Measurements from ENCODE around the gene MRPS7. TPM values are rescaled to one million over a fixed set of nuclear protein-coding genes. Genes with fewer than 3 reads are reported as not detected.
"Not testable (repeated sequence)": the region's sequence is repeated elsewhere in the genome, so short reads cannot be mapped to it uniquely, and the experiment has no call there.

MRPS7 gene
- total RNA-seq, 2 donors from 2014 or later: 72.3 to 80.5 TPM

DNA sequence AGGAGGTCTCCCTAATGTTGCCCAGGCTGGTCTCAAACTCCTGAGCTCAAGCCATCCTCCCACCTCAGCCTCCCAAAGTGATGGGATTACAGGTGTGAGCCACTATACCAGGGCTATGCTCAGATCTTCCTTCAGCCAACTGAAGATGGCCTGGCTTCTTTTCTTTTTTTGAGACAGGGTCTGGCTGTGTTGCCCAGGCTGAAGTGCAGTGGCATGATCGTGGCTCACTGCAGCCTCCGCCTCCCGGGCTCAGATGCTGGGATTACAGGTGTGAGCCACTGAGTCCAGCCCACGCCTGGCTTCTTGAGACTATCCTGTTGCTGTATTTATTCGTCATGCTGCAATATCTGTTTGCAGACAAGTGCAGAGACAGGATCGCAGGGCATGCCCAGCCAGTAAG lies 23.4 kb downstream of the MRPS7 start:
- ATAC-seq (no peak), DNase-seq (ENCODE audit: low spot score in 2 of 2) (no peak)
- Mint-ChIP-seq H3K9me3 (no peaks in the 10 kb centered on the region), H3K27ac (no peak overlapping the region), H3K36me3 (peaks cover 26 to 47% of the 10 kb centered on the region in 2 donors)

DNA sequence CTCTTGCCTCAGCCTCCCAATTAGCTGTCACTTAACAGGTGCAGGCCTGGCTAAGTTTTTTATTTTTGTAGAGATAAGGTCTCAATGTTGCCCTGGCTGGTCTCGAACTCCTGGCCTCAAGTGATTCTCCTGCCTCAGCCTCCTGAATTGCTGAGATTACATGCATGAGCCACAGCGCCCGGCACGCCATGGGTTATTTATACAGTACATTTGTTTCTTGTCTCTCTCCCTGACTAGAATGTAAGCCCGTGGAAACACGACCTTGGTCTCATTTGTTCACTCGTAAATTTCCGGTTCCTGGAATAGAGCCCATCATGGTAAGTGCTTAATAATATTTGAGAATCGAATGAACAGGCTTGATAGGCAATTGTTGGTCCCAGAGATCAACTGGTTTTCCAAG lies 25.5 kb downstream of the MRPS7 start:
- DNase-seq (ENCODE audit: low spot score in 2 of 2) (no peak), ATAC-seq (no peak)
- no peaks in the 10 kb centered on the region for H3K9me3 Mint-ChIP-seq
- H3K27ac Mint-ChIP-seq: peak overlapping the region in 1 of 2 donors; percentile 94
- H3K36me3 Mint-ChIP-seq: peaks cover 26 to 39% of the 10 kb centered on the region in 2 donors

DNA sequence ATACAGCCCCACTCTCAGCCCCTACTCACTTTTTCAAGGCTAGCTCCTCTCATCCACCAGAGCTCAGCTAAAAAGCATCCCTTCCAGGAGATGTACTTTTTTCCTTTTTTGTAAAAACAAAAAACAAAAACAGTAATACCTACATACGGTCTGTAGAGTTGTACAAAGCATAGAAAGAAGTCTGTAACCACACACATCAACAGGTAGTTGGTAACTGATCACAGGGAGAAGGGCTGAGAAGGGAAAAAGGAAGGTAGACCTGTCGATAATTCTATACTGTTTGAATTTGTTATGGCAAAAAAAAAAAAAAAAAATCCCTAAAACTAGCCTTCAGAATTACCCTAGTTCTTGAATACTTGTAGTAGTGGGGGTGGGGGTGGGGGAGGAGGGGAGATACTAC lies 26.7 kb downstream of the MRPS7 start:
- ATAC-seq: no peak
- no peak for DNase-seq (ENCODE audit: low spot score in 2 of 2)
- Mint-ChIP-seq H3K27ac (peak overlapping the region; percentile 94 to 100), H3K36me3 (peaks cover 24 to 35% of the 10 kb centered on the region in 2 donors), H3K9me3 (no peaks in the 10 kb centered on the region)

DNA sequence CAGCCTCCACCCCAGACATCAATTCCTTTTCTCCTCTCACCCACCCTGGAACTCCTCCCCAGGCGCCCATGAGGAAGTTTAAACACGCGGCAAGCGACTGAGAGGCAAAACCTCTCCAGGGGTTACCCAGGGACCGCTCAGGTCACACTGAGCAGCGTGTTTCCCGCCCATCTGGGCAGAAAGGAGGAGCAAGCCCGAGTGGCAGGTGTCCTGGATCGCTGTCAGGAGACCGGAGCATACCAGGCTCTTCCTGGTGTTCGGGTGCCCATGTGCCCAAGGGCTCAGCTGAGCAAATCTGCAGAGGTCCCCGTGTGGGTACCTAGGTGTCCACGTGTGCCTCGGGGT lies 27.1 kb downstream of the MRPS7 start:
- Mint-ChIP-seq H3K27ac (peak overlapping the region; percentile 94 to 100), H3K36me3 (peaks cover 20 to 32% of the 10 kb centered on the region in 2 donors), H3K9me3 (no peaks in the 10 kb centered on the region)
- ATAC-seq: peak; percentile 31 to 38
- peak; percentile 53 to 70 for DNase-seq (ENCODE audit: low spot score in 2 of 2)

DNA sequence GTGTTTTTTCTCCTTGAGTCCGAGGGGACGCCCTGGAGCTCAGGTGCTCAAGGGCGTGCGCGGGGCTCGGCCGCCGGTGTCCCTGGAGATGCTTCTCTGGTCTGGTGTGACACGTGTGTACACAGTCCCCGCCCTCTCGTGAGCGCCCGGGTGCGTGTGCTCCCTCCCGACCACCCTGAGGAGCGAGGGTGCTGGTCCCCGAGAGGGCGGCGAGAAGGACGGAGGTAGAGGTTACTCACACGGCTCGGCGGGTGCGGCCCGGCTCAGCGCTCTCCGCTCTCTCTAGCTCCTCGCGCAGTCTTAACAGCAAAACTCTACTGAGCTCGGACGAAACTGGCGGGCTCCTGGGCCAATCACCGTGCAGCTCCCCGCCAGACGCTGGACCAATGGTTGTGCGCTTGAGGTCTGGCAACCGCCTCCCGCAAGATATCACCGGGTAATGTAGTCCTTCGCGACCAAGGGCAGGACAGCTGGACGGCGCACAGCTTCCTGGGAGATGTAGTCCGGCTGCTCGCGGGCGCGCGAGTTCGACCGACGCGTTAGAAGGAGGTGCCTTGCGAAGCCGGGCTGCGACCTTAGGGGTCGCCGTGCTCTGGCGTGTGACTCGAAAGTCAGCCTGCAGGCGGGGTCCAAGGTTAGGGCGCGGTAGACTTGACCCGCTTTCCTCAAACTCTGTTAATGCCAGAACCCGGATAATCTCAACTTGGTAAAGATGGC lies 27.6 kb downstream of the MRPS7 start, which contains the start of gene SLC25A19:
TSS of gene SLC25A19 (minus strand) at position 319 of the 717 bp plus-strand sequence. CDS start 2,669 bp downstream, outside the sequence.
- ATAC-seq (peak; percentile 94), DNase-seq (ENCODE audit: low spot score in 2 of 2) (peak; percentile 93 to 98)
- peak within 1 kb of the TSS; percentile 94 to 100 for H3K27ac Mint-ChIP-seq
- H3K36me3 Mint-ChIP-seq: peaks cover 20 to 31% of the 10 kb centered on the region in 2 donors
- no peaks in the 10 kb centered on the region for H3K9me3 Mint-ChIP-seq

DNA sequence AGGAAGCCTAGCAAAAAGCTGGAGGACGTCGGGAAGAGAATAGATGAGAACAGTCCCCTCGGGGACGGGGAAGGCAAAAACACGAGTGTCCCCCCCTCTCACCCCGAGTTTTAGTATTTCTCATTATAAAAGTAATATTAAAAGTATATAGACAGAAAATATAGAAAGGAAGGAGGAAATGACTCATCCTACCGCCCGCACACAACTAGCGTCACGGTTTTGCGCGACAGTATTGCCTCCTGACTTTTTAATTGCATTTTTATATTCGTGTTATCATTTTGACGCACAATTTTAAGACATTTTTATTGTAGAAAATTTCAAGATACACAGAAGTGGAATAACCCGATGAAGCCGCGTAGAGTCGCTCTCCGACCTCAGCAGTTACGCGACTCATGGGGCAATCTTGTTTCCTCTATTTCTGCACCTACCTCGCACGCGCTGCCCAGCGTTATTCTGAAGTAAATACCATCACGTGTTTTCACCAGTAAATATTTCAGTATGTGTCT lies 28.2 kb downstream of the MRPS7 start:
- peak overlapping the region; percentile 94 to 100 for H3K27ac Mint-ChIP-seq
- peak; percentile 21 to 30 for ATAC-seq
- H3K9me3 Mint-ChIP-seq: no peaks in the 10 kb centered on the region
- no peak for DNase-seq (ENCODE audit: low spot score in 2 of 2)
- H3K36me3 Mint-ChIP-seq: peaks cover 20 to 31% of the 10 kb centered on the region in 2 donors

DNA sequence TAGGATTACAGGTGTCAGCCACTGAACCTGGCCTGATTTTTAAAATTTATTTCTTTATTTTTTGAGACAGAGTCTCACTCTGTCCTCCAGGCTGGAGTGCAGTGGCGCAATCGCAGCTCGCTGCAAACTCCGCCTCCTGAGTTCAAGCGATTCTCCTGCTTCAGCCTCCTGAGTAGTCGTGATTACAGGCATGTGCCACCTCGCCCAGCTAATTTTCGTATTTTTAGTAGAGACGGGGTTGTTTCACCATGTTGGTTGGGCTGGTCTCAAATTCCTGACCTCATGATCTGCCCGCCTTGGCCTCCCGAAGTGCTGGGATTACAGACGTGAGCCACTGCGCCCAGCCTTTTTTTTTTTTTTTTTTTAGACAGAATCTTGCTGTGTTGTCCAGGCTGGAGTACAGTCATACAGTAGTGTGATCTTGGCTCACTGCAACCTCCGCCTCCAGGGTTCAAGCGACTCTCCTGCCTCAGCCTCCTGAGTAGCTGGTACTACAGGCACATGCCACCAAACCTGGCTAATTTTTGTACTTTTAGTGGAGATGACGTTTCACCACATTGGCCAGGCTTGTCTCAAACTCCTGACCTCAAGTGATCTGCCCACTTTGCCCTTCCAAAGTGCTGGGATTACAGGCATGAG lies 31.2 kb downstream of the MRPS7 start:
- not testable (repeated sequence) for DNase-seq (ENCODE audit: low spot score in 2 of 2); H3K9me3 Mint-ChIP-seq; ATAC-seq
- H3K36me3 Mint-ChIP-seq: peaks cover 6 to 13% of the 10 kb centered on the region in 2 donors
- peak overlapping the region; percentile 14 to 32 for H3K27ac Mint-ChIP-seq

DNA sequence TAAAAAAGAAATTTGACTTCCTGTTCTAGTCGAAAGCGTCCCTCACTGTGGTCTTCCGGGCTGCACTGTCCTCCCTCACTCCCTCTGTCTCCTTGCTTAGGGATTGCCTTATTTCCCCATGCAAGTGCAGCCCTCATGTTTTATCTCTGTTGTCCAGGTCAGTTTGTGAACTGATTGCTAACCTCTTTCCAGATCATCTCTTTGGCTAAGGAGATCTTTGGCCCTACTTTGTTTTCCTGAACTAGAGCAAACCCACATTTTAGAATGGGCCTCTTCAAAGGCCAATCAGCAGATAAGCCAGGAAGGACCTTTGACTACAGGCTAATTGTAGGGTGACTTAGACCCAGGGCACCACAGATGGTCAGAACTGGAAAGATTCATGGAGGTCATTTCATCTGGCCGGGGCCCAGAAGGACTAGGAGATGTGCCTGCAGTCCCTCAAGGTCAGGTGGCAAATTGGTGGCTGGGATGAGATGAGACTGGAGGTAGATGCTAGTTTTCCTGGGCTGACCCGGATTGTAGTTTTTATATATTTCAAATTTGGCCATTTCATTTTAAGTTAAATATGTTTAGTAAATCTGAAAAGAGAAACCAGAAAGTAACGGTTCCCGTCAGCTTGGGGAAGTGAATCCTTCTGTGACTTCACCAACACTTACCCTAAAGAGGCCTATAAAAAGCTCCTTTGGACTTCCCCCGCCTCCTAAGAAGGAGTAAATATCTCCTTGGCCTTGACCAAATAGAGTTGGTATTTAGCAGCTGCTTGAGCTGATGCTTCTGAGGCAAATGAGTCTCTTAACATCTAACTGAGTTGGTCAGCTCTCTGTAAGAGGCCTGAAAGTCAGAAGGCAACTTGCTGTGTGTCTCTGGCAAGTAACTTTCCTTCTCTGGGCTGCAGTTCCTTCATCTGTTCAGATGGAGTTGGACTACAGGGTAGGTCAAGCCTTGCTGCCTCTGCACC lies 33.8 kb downstream of the MRPS7 start:
- DNase-seq (ENCODE audit: low spot score in 2 of 2): peak in 1 of 2 donors; percentile 40
- Mint-ChIP-seq H3K9me3 (no peaks in the 10 kb centered on the region), H3K36me3 (no peaks in the 10 kb centered on the region), H3K27ac (peak overlapping the region; percentile 69 to 95)
- peak; percentile 84 to 89 for ATAC-seq

DNA sequence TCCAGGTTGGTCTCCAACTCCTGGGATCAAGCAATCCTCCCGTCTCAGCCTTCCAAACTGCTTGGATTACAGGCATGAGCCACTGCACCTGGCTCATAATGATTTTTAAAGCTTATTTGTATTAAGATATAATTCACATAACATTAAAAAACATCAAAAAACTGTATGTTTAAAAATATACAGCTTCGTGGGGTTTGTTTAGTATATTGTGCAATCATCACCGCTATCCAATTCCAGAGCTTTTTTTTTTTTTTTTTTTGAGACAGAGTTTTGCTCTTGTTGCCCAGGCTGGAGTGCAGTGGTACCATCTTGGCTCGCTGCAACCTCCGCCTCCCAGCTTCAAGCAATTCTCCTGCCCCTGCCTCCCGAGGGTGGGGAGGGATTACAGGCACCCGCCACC lies 38.6 kb downstream of the MRPS7 start:
- H3K36me3 Mint-ChIP-seq: no peaks in the 10 kb centered on the region
- H3K27ac Mint-ChIP-seq: no peak overlapping the region
- no peak for DNase-seq (ENCODE audit: low spot score in 2 of 2)
- H3K9me3 Mint-ChIP-seq: no peaks in the 10 kb centered on the region
- ATAC-seq: no peak

DNA sequence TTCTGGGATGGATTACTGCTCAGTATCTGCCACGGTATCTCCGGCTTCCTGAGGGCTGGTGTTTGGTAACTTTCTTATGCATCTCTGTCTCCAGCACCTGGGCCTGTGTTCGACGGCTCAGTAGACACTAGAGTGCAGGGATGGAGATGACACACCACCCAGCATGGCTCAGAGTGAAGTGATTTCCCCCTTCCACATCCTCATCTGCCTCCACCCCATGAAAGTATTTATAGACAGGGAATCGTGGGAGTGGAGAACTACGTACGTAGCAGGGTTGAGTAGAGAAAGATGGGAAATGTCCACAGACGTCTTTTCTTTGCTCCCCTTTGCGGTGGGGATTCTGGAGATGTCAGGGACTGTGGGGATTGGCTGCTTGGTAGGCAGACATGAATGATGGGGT lies 39.4 kb downstream of the MRPS7 start:
- ATAC-seq (no peak), DNase-seq (ENCODE audit: low spot score in 2 of 2) (no peak)
- Mint-ChIP-seq H3K27ac (peak overlapping the region in 1 of 2 donors; percentile 70), H3K36me3 (no peaks in the 10 kb centered on the region), H3K9me3 (no peaks in the 10 kb centered on the region)

DNA sequence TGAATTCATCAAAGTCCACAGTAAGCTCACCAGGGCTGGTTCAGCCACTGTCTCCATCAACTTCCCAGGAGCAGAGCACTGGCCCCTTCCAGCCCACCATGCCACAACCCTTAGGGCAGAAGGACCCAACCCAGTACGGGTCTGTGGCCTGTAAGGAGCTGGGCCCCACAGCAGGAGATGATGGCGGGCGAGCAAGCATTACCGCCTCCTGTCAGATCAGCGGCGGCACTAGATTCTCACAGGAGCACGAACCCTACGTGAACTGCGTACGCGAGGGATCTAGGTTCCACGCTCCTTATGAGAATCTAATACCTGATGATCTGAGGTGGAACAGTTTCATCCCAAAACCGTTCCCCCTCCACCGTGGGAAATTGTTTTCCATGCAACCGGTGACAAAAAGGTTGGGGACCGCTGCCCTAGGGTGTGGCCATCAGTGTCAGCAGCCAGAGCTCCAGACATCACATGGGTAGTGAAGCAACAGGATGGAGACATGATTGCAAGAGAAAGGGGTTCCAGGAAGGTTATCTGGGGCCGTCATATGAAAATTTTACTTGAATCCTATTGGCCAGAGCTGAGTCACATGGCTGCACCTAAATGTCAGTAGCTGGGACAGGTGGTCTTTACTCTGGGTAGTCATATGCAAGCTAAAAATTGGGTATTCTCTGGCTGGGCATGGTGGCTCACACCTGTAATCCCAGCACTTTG lies 40.0 kb downstream of the MRPS7 start:
- no peak for ATAC-seq
- no peak for DNase-seq (ENCODE audit: low spot score in 2 of 2)

DNA sequence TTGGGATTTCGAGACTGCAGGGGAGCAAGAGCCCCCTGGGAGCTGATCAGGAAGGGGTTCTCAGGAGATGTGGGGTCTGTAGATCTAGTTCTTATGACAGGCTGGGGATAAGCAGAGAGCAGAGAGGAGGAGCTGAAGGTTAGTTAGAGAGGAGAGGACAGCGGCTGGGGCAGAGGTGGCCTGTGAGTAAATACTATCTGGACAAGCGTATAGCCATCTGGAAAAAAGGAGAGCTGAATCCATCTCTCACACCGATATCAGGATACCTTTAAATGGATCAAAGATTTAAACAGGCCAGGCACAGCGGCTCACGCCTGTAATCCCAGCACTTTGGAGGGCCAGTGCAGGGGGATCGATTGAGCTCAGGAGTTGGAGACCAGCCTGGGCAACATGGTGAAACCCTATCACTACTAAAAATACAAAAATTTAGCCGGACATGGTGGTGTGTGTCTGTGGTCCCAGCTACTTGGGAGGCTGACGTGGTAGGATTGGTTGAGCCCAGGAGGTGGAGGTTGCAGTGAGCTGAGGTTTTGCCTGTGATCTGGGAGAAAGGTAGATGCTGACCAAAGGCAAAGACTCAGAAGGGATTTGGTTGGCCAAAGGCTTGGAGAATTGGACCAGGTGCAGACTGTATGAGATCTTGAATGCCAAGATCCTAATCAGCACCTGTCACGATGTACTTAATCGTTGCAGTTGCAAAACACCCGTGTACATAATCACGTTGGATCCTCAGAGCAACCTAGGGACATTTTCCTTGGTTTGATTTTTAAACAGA lies 46.5 kb downstream of the MRPS7 start:
- peak overlapping the region; percentile 15 to 17 for H3K27ac Mint-ChIP-seq

More for the DNA sequence above, 40.0 kb downstream of the MRPS7 start:
- H3K27ac Mint-ChIP-seq: no peak overlapping the region
- H3K9me3 Mint-ChIP-seq: no peaks in the 10 kb centered on the region
- H3K36me3 Mint-ChIP-seq: no peaks in the 10 kb centered on the region

DNA sequence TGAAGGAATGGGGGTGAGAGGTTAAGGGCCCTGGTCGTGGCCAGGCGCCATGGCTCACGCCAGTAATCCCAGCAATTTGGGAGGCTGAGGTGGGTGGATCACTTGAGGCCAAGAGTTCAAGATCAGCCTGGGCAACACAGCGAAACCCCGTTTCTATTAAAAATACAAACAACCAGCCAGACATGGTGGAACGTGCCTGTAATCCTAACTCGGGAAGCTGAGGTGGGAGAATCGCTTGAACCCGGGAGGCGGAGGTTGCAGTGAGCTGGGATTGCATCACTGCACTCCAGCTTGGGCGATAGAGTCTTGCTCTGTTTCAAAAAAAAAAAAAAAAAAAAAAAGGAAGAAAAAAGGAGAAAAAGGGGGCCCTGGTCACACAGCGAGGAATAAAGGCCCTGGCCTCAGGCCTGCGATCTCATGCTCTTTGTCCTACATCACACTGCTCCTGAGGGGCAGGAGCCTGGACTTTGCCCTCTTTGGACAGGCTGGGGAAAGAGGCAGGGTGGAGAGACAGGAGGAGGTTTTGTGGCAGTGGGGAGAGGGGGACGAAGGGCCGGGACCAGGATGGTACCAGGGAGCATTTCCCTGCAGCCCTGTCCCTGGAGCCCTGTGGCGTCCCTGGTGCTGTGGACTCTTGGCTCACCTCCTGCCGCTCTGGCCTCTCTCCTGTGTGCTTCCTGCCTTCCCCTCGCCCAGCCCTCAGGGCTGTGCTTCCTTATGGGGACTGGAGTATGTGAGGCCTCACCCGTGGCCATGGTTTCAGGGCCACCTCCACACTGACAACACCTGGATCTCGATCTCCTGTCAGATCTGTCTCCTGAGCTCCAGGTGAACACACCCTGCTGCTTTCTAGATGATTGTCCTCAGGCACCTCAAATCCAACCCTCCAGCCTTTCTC lies 47.3 kb downstream of the MRPS7 start:
- no peaks in the 10 kb centered on the region for H3K9me3 Mint-ChIP-seq
- H3K36me3 Mint-ChIP-seq: no peaks in the 10 kb centered on the region
- peak in 1 of 2 donors; percentile 36 for ATAC-seq
- DNase-seq (ENCODE audit: low spot score in 2 of 2): no peak
- peak overlapping the region; percentile 48 to 61 for H3K27ac Mint-ChIP-seq

More for the DNA sequence above, 46.5 kb downstream of the MRPS7 start:
- DNase-seq (ENCODE audit: low spot score in 2 of 2): no peak
- Mint-ChIP-seq H3K9me3 (no peaks in the 10 kb centered on the region), H3K36me3 (no peaks in the 10 kb centered on the region)
- no peak for ATAC-seq

DNA sequence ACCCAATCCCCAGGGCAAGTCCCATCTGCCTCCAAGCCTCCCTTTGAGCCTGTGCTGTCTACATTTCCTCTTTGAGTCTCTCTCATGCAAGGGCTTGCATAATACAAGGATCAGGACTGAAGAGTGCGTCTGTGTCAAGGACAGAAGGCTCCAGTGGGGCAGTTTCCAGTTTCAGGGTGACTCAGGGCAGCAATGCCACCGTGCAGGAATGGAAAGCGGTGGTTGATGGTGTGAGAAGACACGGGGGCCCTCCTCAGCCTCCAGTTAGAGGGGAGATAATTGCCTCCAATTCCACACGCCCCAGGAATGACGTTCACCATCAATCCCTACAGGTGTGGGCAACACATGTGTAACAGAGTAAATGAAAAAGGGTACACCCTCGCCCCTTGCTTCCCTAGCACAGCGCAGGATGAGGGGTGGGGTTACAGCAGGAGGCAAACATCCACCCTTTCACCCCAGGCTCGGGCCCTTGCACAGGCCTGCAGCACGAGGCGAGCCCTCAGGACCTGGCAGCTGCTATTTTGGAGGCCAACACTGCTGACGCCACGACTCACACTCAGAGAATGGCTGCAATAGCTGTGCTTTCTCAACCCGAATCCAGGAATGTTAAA lies 52.4 kb downstream of the MRPS7 start:
- DNase-seq (ENCODE audit: low spot score in 2 of 2) (no peak), ATAC-seq (peak; percentile 20 to 37)
- no peaks in the 10 kb centered on the region for H3K36me3 Mint-ChIP-seq
- peak overlapping the region; percentile 46 to 52 for H3K27ac Mint-ChIP-seq
- no peaks in the 10 kb centered on the region for H3K9me3 Mint-ChIP-seq

Data from activated naive CD4-positive, alpha-beta T cell treated with anti-CD3 and anti-CD28 coated beads, Interleukin-2, amount 50 U/mL, for 72 hours (primary cell).